HCT116 (cell line): ENCODE data around the gene NXPE3. TPM values are rescaled to one million over a fixed set of nuclear protein-coding genes. Genes with fewer than 3 reads are reported as not detected.

Experiments used
- ATAC-seq: fragments of 200-7000 bp; cut with Tn5 transposase; 2 replicates; pipeline ENCODE4 v1.9.1; 2020; ENCODE audit warnings: mild to moderate bottlenecking, moderate library complexity
- BruUV-seq: library from RNA; stranded (reverse); fragments of 400-500 nt; replicated peaks from 2 replicates; lab custom pipeline; 2021; lab: Mats Ljungman, UMichigan
- CTCF ChIA-PET: fragments of 300-600 bp; sonication (Branson Sonifier 250); formaldehyde crosslinking; loops from one replicate; lab custom pipeline; 2021; ENCODE audit warnings: antibody characterized with exemption; lab: Charles Lee
- POLR2A ChIA-PET: fragments of 300-600, 350-600 bp; sonication (Branson Sonifier 250); formaldehyde crosslinking; loops from one replicate; lab custom pipeline; 2021; ENCODE audit warnings: antibody characterized with exemption; lab: Charles Lee
- RAD21 ChIA-PET, 2 experiments: fragments of 300-600 bp; sonication (Branson Sonifier 250); formaldehyde crosslinking; loops; one replicate each; lab custom pipeline; 2023; ENCODE audit warnings: low total read pairs in 2 of 2; ENCODE audit not compliant: uncharacterized antibody in 2 of 2, unreplicated experiment in 2 of 2, low non-redundant PET in 1 of 2; lab: Charles Lee
- DNase-seq: peaks from one replicate; pipeline ENCODE4 v3.0.0-alpha.2; 2010; ENCODE audit warnings: low read depth, low spot score
- H2AFZ ChIP-seq: fragments of 200-600 bp; shearing (Covaris generic), sonication (generic); 2 replicates; pipeline ENCODE4 v1.6.1; 2017; ENCODE audit warnings: low read depth, mixed run types, mixed read lengths, antibody characterized with exemption, low read length; ENCODE audit not compliant: poor library complexity, severe bottlenecking
- H3K27ac ChIP-seq: 2 replicates; pipeline ENCODE4 v1.5.1; 2012; ENCODE audit warnings: low read depth, low read length
- H3K27me3 ChIP-seq: fragments of 200-600 bp; sonication (generic); 2 replicates; pipeline ENCODE4 v1.6.1; 2016; ENCODE audit warnings: mixed run types, low read length, mixed read lengths; ENCODE audit not compliant: insufficient read depth
- H3K36me3 ChIP-seq, 2 experiments: fragments of 200-500 bp in 1 of 2; fragments of 200-600 bp in 1 of 2; sonication (Bioruptor generic) in 1 of 2; sonication (generic) in 1 of 2; 2 replicates each; pipeline versions ENCODE4 v1.5.1 to v1.6.1; 2014 to 2016; ENCODE audit warnings: low read length in 2 of 2, inconsistent platforms in 1 of 2, mixed read lengths in 1 of 2, mixed run types in 1 of 2; ENCODE audit not compliant: insufficient read depth in 2 of 2, control insufficient read depth in 1 of 2
- H3K4me1 ChIP-seq, 2 experiments: fragments of 200-600 bp in 1 of 2; sonication (generic) in 1 of 2; 2 replicates each; pipeline versions ENCODE4 v1.5.1 to v1.6.1; 2012 to 2017; ENCODE audit warnings: low read length in 2 of 2, inconsistent platforms in 1 of 2, mild to moderate bottlenecking in 1 of 2, mixed read lengths in 1 of 2, mixed run types in 1 of 2, moderate library complexity in 1 of 2; ENCODE audit not compliant: insufficient read depth in 2 of 2, control insufficient read depth in 1 of 2
- H3K4me2 ChIP-seq: fragments of 200-600 bp; sonication (generic); 2 replicates; pipeline ENCODE4 v1.6.1; 2017; ENCODE audit warnings: mixed run types, low read length, mixed read lengths
- H3K4me3 ChIP-seq, 2 experiments: fragments of 200-600 bp in 1 of 2; sonication (generic) in 1 of 2; replicated peaks in 1 of 2; 2 replicates each; pipeline ENCODE4 v1.5.1; 2011 to 2016; ENCODE audit warnings: low read length in 2 of 2, control low read depth in 1 of 2, low read depth in 1 of 2, mild to moderate bottlenecking in 1 of 2, mixed read lengths in 1 of 2, mixed run types in 1 of 2
- H3K79me2 ChIP-seq: fragments of 200-600 bp; sonication (generic); 2 replicates; pipeline ENCODE4 v1.6.1; 2017; ENCODE audit warnings: mild to moderate bottlenecking, mixed run types, low read length, moderate library complexity, mixed read lengths; ENCODE audit not compliant: insufficient read depth
- H3K9ac ChIP-seq: fragments of 200-600 bp; sonication (generic); 2 replicates; pipeline ENCODE4 v1.6.1; 2016; ENCODE audit warnings: low read length, mixed read lengths
- H3K9me2 ChIP-seq: fragments of 200-600 bp; sonication (generic), shearing (Covaris generic); 2 replicates; pipeline ENCODE4 v1.6.1; 2017; ENCODE audit warnings: mixed run types, mild to moderate bottlenecking, moderate library complexity; ENCODE audit not compliant: insufficient read depth
- H3K9me3 ChIP-seq, 2 experiments: fragments of 200-500 bp in 1 of 2; fragments of 200-600 bp in 1 of 2; sonication (Bioruptor generic) in 1 of 2; sonication (generic) in 1 of 2; 2 replicates each; pipeline ENCODE4 v1.6.1; 2014 to 2017; ENCODE audit warnings: low read length in 2 of 2, mixed read lengths in 2 of 2, inconsistent platforms in 1 of 2, low read depth in 1 of 2, mild to moderate bottlenecking in 1 of 2, mixed run types in 1 of 2, moderate library complexity in 1 of 2; ENCODE audit not compliant: control insufficient read depth in 1 of 2, insufficient read depth in 1 of 2
- H4K20me1 ChIP-seq: fragments of 200-600 bp; sonication (generic), shearing (Covaris generic); 2 replicates; pipeline ENCODE4 v1.6.1; 2017; ENCODE audit warnings: mixed run types, mild to moderate bottlenecking, moderate library complexity; ENCODE audit not compliant: insufficient read depth
- EGR1 ChIP-seq: IDR thresholded peaks from 2 replicates; pipeline ENCODE4 v1.6.1; 2012; ENCODE audit warnings: low read depth
- ELF1 ChIP-seq: IDR thresholded peaks from 2 replicates; pipeline ENCODE4 v1.6.1; 2012; ENCODE audit warnings: low read depth, borderline replicate concordance
- EZH2phosphoT487 ChIP-seq: fragments of 200-600 bp; IDR thresholded peaks from 2 replicates; pipeline ENCODE4 v1.6.1; 2018; ENCODE audit warnings: antibody characterized with exemption, borderline replicate concordance
- FOSL1 ChIP-seq: IDR thresholded peaks from 2 replicates; pipeline ENCODE4 v1.6.1; 2012; ENCODE audit warnings: low read depth
- JUND ChIP-seq: IDR thresholded peaks from 2 replicates; pipeline ENCODE4 v1.6.1; 2012
- MAX ChIP-seq: IDR thresholded peaks from 2 replicates; pipeline ENCODE4 v1.6.1; 2012
- REST ChIP-seq: IDR thresholded peaks from 2 replicates; pipeline ENCODE4 v1.6.1; 2012; ENCODE audit warnings: low read depth
- SRF ChIP-seq: IDR thresholded peaks from 2 replicates; pipeline ENCODE4 v1.6.1; 2012; ENCODE audit warnings: low read depth
- YY1 ChIP-seq: IDR thresholded peaks from 2 replicates; pipeline ENCODE4 v1.6.1; 2011; ENCODE audit warnings: low read length, low read depth, moderate library complexity, mild to moderate bottlenecking; ENCODE audit not compliant: insufficient replicate concordance; ENCODE audit errors: extremely low read depth
- intact Hi-C: fragments of 100-400 bp; cut with micrococcal nuclease; formaldehyde crosslinking; loops from 2 replicates; pipeline ENCODE4 v1.10.0; 2022
- total RNA-seq: library from RNA; stranded (reverse); gene quantifications from one replicate; pipeline ENCODE4 v1.2.1, GENCODE V29; 2021; ENCODE audit not compliant: unreplicated experiment

The NXPE3 gene
- total RNA-seq, 1 experiment from 2014 or later, result 4.3 TPM

- Histone ChIP-seq H3K9ac (no peak overlapping the region), H3K36me3 (no peaks in the 10 kb centered on the region), H3K79me2 (no peaks in the 10 kb centered on the region), H3K27me3 (no peaks in the 10 kb centered on the region), H3K4me1 (peaks cover 3 to 13% of the 10 kb centered on the region in 2 experiments), H3K9me2 (no peaks in the 10 kb centered on the region)
- ChIA-PET CTCF (no interaction called here), POLR2A (no interaction called here)
- DNase-seq, result no peak
- no peak for ATAC-seq
- TF ChIP-seq YY1 (no peak), ELF1 (no peak), EGR1 (no peak)
- TF ChIP-seq, all 23 proteins: peak for 0
- no peak overlapping the region for H3K4me3 ChIP-seq
- RAD21 ChIA-PET, result no interaction called here
- H3K4me2 ChIP-seq, result no peak overlapping the region
- H3K27ac ChIP-seq, result no peak overlapping the region
- H3K9me3 ChIP-seq, result no peaks in the 10 kb centered on the region
- intact Hi-C loops, result no loop called here
- H4K20me1 ChIP-seq, result no peaks in the 10 kb centered on the region
- H2AFZ ChIP-seq, result no peak overlapping the region
- BruUV-seq, result no TSS peak
Measured at GRCh38 chr3:101842935-101843330, 63.9 kb downstream of the NXPE3 start.

GRCh38 chr3:101845425-101845824 lies 66.4 kb downstream of the NXPE3 start:
- Histone ChIP-seq H3K4me3 (no peak overlapping the region), H3K4me1 (peaks cover 10 to 25% of the 10 kb centered on the region in 2 experiments), H3K27me3 (no peaks in the 10 kb centered on the region), H3K79me2 (peaks cover 8% of the 10 kb centered on the region), H3K36me3 (no peaks in the 10 kb centered on the region), H3K27ac (no peak overlapping the region), H4K20me1 (no peaks in the 10 kb centered on the region), H3K9me3 (no peaks in the 10 kb centered on the region), H3K9me2 (no peaks in the 10 kb centered on the region), H2AFZ (no peak overlapping the region), H3K4me2 (no peak overlapping the region), H3K9ac (no peak overlapping the region)
- ATAC-seq, result no peak
- RAD21 ChIA-PET, result no interaction called here
- DNase-seq, result no peak
- CTCF ChIA-PET, result no interaction called here
- no peak for TF ChIP-seq EZH2phosphoT487
- no peak for TF ChIP-seq JUND
- no peak for TF ChIP-seq SRF
- TF ChIP-seq REST, result no peak
- TF ChIP-seq YY1, result no peak
- TF ChIP-seq MAX, result no peak
- TF ChIP-seq FOSL1, result no peak
- intact Hi-C loops, result no loop called here
- POLR2A ChIA-PET, result no interaction called here
- BruUV-seq, result no TSS peak
